HepG2 (cell line): ENCODE data around the gene TTC32. TPM values are rescaled to one million over a fixed set of nuclear protein-coding genes. Genes with fewer than 3 reads are reported as not detected.

ENCODE experiments used
- BCLAF1 ChIP-seq: fragments of 450-650 bp; IDR thresholded peaks from 2 replicates; pipeline ENCODE4 v1.6.1; 2017; ENCODE audit warnings: mild to moderate bottlenecking
- BRF2 ChIP-seq: sonication (generic); formaldehyde crosslinking; IDR thresholded peaks from 2 replicates; pipeline ENCODE4 v1.8.1; 2022; ENCODE audit warnings: mild to moderate bottlenecking, missing genetic modification reagents
- GZF1 ChIP-seq: sonication (generic); formaldehyde crosslinking; IDR thresholded peaks from 2 replicates; pipeline ENCODE4 v1.5.1; 2020; ENCODE audit warnings: mild to moderate bottlenecking, missing genetic modification reagents
- HHEX ChIP-seq: IDR thresholded peaks from 2 replicates; pipeline ENCODE4 v1.6.1; 2016; ENCODE audit warnings: control low read depth
- HNRNPL ChIP-seq: fragments of 200-400 bp; formaldehyde crosslinking; IDR thresholded peaks from 2 replicates; pipeline ENCODE4 v1.6.1; 2017; ENCODE audit warnings: mild to moderate bottlenecking, low read depth, low read length
- HOXA9 ChIP-seq: sonication (generic); formaldehyde crosslinking; IDR thresholded peaks from 2 replicates; pipeline ENCODE4 v1.8.1; 2022; ENCODE audit warnings: missing genetic modification reagents, mild to moderate bottlenecking, moderate library complexity, borderline replicate concordance
- MTF2 ChIP-seq: sonication (generic); formaldehyde crosslinking; IDR thresholded peaks from 2 replicates; pipeline ENCODE4 v1.5.0; 2020; ENCODE audit warnings: missing genetic modification reagents, borderline replicate concordance
- NR3C1 ChIP-seq: sonication (generic); formaldehyde crosslinking; IDR thresholded peaks from 2 replicates; pipeline ENCODE4 v1.4.0; 2020; ENCODE audit warnings: missing genetic modification reagents
- PHF20 ChIP-seq: sonication (generic); formaldehyde crosslinking; IDR thresholded peaks from 2 replicates; pipeline ENCODE4 v1.5.0; 2020; ENCODE audit warnings: mild to moderate bottlenecking, missing genetic modification reagents
- RNF2 ChIP-seq: fragments of 450-650 bp; conservative IDR thresholded peaks from 2 replicates; pipeline ENCODE4 v1.6.1; 2016; ENCODE audit warnings: low read depth
- SOX6 ChIP-seq, 2 experiments: fragments of 450-650 bp in 1 of 2; sonication (generic) in 1 of 2; formaldehyde crosslinking in 1 of 2; IDR thresholded peaks; 2 replicates each; pipeline versions ENCODE4 v1.4.0 to v1.6.1; 2017 to 2020; ENCODE audit warnings: antibody characterized with exemption in 1 of 2, mild to moderate bottlenecking in 1 of 2, missing genetic modification reagents in 1 of 2
- TCF7L2 ChIP-seq: IDR thresholded peaks from 2 replicates; pipeline ENCODE4 v1.6.1; 2011; ENCODE audit warnings: mild to moderate bottlenecking, low read depth, low read length, moderate library complexity
- THAP8 ChIP-seq: sonication (generic); formaldehyde crosslinking; IDR thresholded peaks from 2 replicates; pipeline ENCODE4 v1.5.1; 2020; ENCODE audit warnings: missing genetic modification reagents, mild to moderate bottlenecking, borderline replicate concordance
- ZBTB25 ChIP-seq: IDR thresholded peaks from 2 replicates; pipeline ENCODE4 v1.6.1; 2018; ENCODE audit warnings: missing genetic modification reagents
- ZBTB44 ChIP-seq: sonication (generic); formaldehyde crosslinking; IDR thresholded peaks from 2 replicates; pipeline ENCODE4 v1.4.0; 2020; ENCODE audit warnings: missing genetic modification reagents
- ZFYVE20 ChIP-seq: sonication (generic); formaldehyde crosslinking; IDR thresholded peaks from 2 replicates; pipeline ENCODE4 v1.8.0; 2023; ENCODE audit warnings: low read depth, mild to moderate bottlenecking, moderate library complexity, missing genetic modification reagents, borderline replicate concordance
- ZNF180 ChIP-seq: sonication (generic); formaldehyde crosslinking; IDR thresholded peaks from 2 replicates; pipeline ENCODE4 v1.4.0; 2020; ENCODE audit warnings: low read depth, missing genetic modification reagents, borderline replicate concordance
- ZNF263 ChIP-seq: sonication (generic); formaldehyde crosslinking; IDR thresholded peaks from 2 replicates; pipeline ENCODE4 v1.4.0; 2020; ENCODE audit warnings: missing genetic modification reagents
- ZNF543 ChIP-seq: sonication (generic); formaldehyde crosslinking; IDR thresholded peaks from 2 replicates; pipeline ENCODE4 v1.4.0; 2020; ENCODE audit warnings: mild to moderate bottlenecking, missing genetic modification reagents
- ZNF547 ChIP-seq: sonication (generic); formaldehyde crosslinking; IDR thresholded peaks from 2 replicates; pipeline ENCODE4 v1.5.1; 2020; ENCODE audit warnings: mild to moderate bottlenecking, missing genetic modification reagents
- ZNF839 ChIP-seq: sonication (generic); formaldehyde crosslinking; IDR thresholded peaks from 2 replicates; pipeline ENCODE4 v1.4.0; 2020; ENCODE audit warnings: missing genetic modification reagents, mild to moderate bottlenecking, borderline replicate concordance
- ZSCAN29 ChIP-seq: sonication (generic); formaldehyde crosslinking; conservative IDR thresholded peaks from 2 replicates; pipeline ENCODE4 v1.4.0; 2020; ENCODE audit warnings: mild to moderate bottlenecking, missing genetic modification reagents
- polyA plus RNA-seq, 8 experiments: library from polyadenylated mRNA; depleted of rRNA in 3 of 8; stranded (reverse) in 7 of 8; unstranded in 1 of 8; fragments of >200 nt; fragmentation: Illumina TruSeq in 4 of 8; extraction: Trizol in 4 of 8; gene quantifications; 2 replicates each; pipeline versions ENCODE4 v1.2.1 to v1.2.3, GENCODE V29; 2011 to 2016; ENCODE audit warnings: low read depth in 4 of 8, missing spikeins in 1 of 8, mixed read lengths in 1 of 8; ENCODE audit not compliant: insufficient read depth in 1 of 8
- total RNA-seq, 5 experiments: library from RNA; depleted of rRNA; stranded (reverse); fragments of >200 nt; fragmentation: Illumina TruSeq; extraction: Trizol; gene quantifications; 2 replicates each; pipeline ENCODE4 v1.2.3, GENCODE V29; 2016; ENCODE audit warnings: low read depth in 1 of 5

Gene TTC32
- total and polyA plus RNA-seq, 2 of the 13 experiments (the other 11 are each of a cell fraction or from before 2014, with no cell fraction given): 21.6 to 38.3 TPM

GRCh38 chr2:19901442-19902215, at the start of gene TTC32 (continued):
- TF ChIP-seq BCLAF1 (no peak), THAP8 (CRISPR knock-in tag) (no peak), NR3C1 (no peak), TCF7L2 (no peak), MTF2 (CRISPR knock-in tag) (peak; percentile 70; the same call in 1 of the 2 replicates), SOX6 (IDR thresholded peaks at IDR 0.05) (no peak), SOX6 (CRISPR knock-in tag; IDR thresholded peaks at IDR 0.05) (peak; percentile 78), ZNF180 (CRISPR knock-in tag) (peak; percentile 85; the same call in 1 of the 2 replicates), GZF1 (CRISPR knock-in tag) (peak; percentile 73; the same call in 1 of the 2 replicates), RNF2 (peak; percentile 45), ZNF263 (peak; percentile 42), HOXA9 (0 out of 2 replicates have a peak, but pooled peaks have one; percentile 46), HNRNPL (no peak), PHF20 (CRISPR knock-in tag) (peak; percentile 98), ZBTB25 (peak; percentile 90; the same call in 1 of the 2 replicates), ZSCAN29 (CRISPR knock-in tag) (peak; percentile 95), ZBTB44 (CRISPR knock-in tag) (peak; percentile 89; the same call in 1 of the 2 replicates), ZFYVE20 (peak; percentile 83), ZNF839 (CRISPR knock-in tag) (no peak; the same call in 1 of the 2 replicates), HHEX (CRISPR knock-in tag) (peak; percentile 33; the same call in 1 of the 2 replicates), ZNF543 (CRISPR knock-in tag) (peak; percentile 97), ZNF547 (CRISPR knock-in tag) (peak; percentile 96), BRF2 (CRISPR knock-in tag) (peak; percentile 7; the same call in 1 of the 2 replicates)
